ENCODE measurements around the gene DHRS2.
"Not testable (repeated sequence)": the region's sequence is repeated elsewhere in the genome, so short reads cannot be mapped to it uniquely, and the experiment has no call there.

Gene DHRS2

GRCh38 chr14:23634698-23635412 is 1.3 kb upstream of the DHRS2 start:
- DNase-seq = not testable (repeated sequence)

- not testable (repeated sequence) for DNase-seq
These were observed 1.1 kb downstream of the DHRS2 start for GRCh38 chr14:23637312-23637654.

GRCh38 chr14:23637655-23638413 is 1.7 kb downstream of the DHRS2 start:
- not testable (repeated sequence) for DNase-seq

GRCh38 chr14:23638414-23639047 is 2.4 kb downstream of the DHRS2 start:
- no peak for DNase-seq

GRCh38 chr14:23639048-23639890 is 3.1 kb downstream of the DHRS2 start:
- no peak for DNase-seq

- DNase-seq = no peak
These were observed 3.8 kb downstream of the DHRS2 start for GRCh38 chr14:23639891-23640523.

- DNase-seq = peak; percentile 77
These were observed 4.5 kb downstream of the DHRS2 start for GRCh38 chr14:23640524-23641141.

GRCh38 chr14:23641180-23641914 is 5.2 kb downstream of the DHRS2 start:
- no peak for DNase-seq

- no peak for DNase-seq
These were observed 5.9 kb downstream of the DHRS2 start for GRCh38 chr14:23641915-23642588.

GRCh38 chr14:23643533-23644194 is 7.5 kb downstream of the DHRS2 start:
- DNase-seq = no peak

- no peak for DNase-seq
These were observed 8.2 kb downstream of the DHRS2 start for GRCh38 chr14:23644195-23644918.

GRCh38 chr14:23644919-23645336 is 8.8 kb downstream of the DHRS2 start:
- DNase-seq = no peak

GRCh38 chr14:23645504-23645811 is 9.3 kb downstream of the DHRS2 start:
- DNase-seq = no peak

- no peak for DNase-seq
These were observed 9.9 kb downstream of the DHRS2 start for GRCh38 chr14:23645812-23646647.

- DNase-seq = no peak
These were observed 10.7 kb downstream of the DHRS2 start for GRCh38 chr14:23646648-23647549.

GRCh38 chr14:23647619-23648018 is 11.5 kb downstream of the DHRS2 start:
- DNase-seq = no peak

GRCh38 chr14:23648764-23649460 is 12.7 kb downstream of the DHRS2 start:
- no peak for DNase-seq

Measured in femur (tissue), 1 donor.